HEK293 (cell line): ENCODE data around the gene MRTFA.
"Not testable (repeated sequence)": the region's sequence is repeated elsewhere in the genome, so short reads cannot be mapped to it uniquely, and the experiment has no call there.

Source experiments
- CTCF ChIA-PET: fragments of 350-600 bp; formaldehyde crosslinking; extraction: SDS; loops from one replicate; lab custom pipeline; 2021; ENCODE audit warnings: antibody characterized with exemption; lab: Yijun Ruan, JAX
- POLR2A ChIA-PET: fragments of 300-600 bp; formaldehyde crosslinking; extraction: SDS; loops from one replicate; lab custom pipeline; 2020; ENCODE audit warnings: antibody characterized with exemption, inconsistent platforms; lab: Yijun Ruan, JAX
- H3K27ac ChIP-seq: fragments of 200-500 bp; sonication (Bioruptor generic); 2 replicates; pipeline ENCODE4 v1.5.1; 2014; ENCODE audit warnings: low read depth, low read length, control low read depth, inconsistent platforms; ENCODE audit errors: extremely low read depth
- H3K36me3 ChIP-seq, 2 experiments: fragments of 200-500 bp in 1 of 2; sonication (Bioruptor generic) in 1 of 2; 1 replicate in 1 of 2; 2 replicates in 1 of 2; pipeline ENCODE4 v1.5.1; 2014 to 2017; ENCODE audit warnings: inconsistent platforms in 2 of 2, low read length in 2 of 2; ENCODE audit not compliant: control insufficient read depth in 2 of 2, insufficient read depth in 1 of 2
- H3K4me1 ChIP-seq: fragments of 200-500 bp; sonication (Bioruptor generic); 2 replicates; pipeline ENCODE4 v1.5.1; 2014; ENCODE audit warnings: mild to moderate bottlenecking, low read length, inconsistent platforms; ENCODE audit not compliant: control insufficient read depth, insufficient read depth
- H3K4me3 ChIP-seq: 2 replicates; pipeline ENCODE4 v1.5.1; 2011; ENCODE audit warnings: low read depth, mild to moderate bottlenecking, control low read depth, low read length, moderate library complexity
- H3K9me3 ChIP-seq: fragments of 200-500 bp; sonication (Bioruptor generic); 2 replicates; pipeline ENCODE4 v1.5.1; 2014; ENCODE audit warnings: low read depth, low read length, inconsistent platforms; ENCODE audit not compliant: control insufficient read depth, insufficient read depth
- EGR2 ChIP-seq: fragments of 450-650 bp; formaldehyde crosslinking; IDR thresholded peaks from 2 replicates; pipeline ENCODE4 v1.5.1; 2016; ENCODE audit warnings: low read depth, missing biosample characterization, missing genetic modification characterization
- PRDM10 ChIP-seq: fragments of 450-650 bp; formaldehyde crosslinking; IDR thresholded peaks from 2 replicates; pipeline ENCODE4 v1.5.1; 2016; ENCODE audit warnings: missing biosample characterization, missing genetic modification characterization
- ZBTB17 ChIP-seq: fragments of 450-650 bp; formaldehyde crosslinking; IDR thresholded peaks from 2 replicates; pipeline ENCODE4 v1.5.1; 2016; ENCODE audit warnings: missing biosample characterization, missing genetic modification characterization
- ZBTB20 ChIP-seq: fragments of 450-650 bp; formaldehyde crosslinking; IDR thresholded peaks from 2 replicates; pipeline ENCODE4 v1.5.1; 2016; ENCODE audit warnings: missing biosample characterization, missing genetic modification characterization
- ZFHX2 ChIP-seq: fragments of 450-650 bp; formaldehyde crosslinking; conservative IDR thresholded peaks from 2 replicates; pipeline ENCODE4 v1.5.1; 2016; ENCODE audit warnings: missing biosample characterization, missing genetic modification characterization
- ZNF311 ChIP-seq: fragments of 450-650 bp; formaldehyde crosslinking; IDR thresholded peaks from 2 replicates; pipeline ENCODE4 v1.5.1; 2017; ENCODE audit warnings: missing biosample characterization, missing genetic modification characterization, borderline replicate concordance
- ZNF341 ChIP-seq: fragments of 450-650 bp; formaldehyde crosslinking; IDR thresholded peaks from 2 replicates; pipeline ENCODE4; 2016; ENCODE audit warnings: low read depth, missing biosample characterization, missing genetic modification characterization
- ZNF48 ChIP-seq: fragments of 450-650 bp; formaldehyde crosslinking; IDR thresholded peaks from 2 replicates; pipeline ENCODE4 v1.5.1; 2016; ENCODE audit warnings: missing biosample characterization, missing genetic modification characterization
- ZNF549 ChIP-seq: fragments of 450-650 bp; IDR thresholded peaks from 2 replicates; pipeline ENCODE4 v1.5.1; 2018; ENCODE audit warnings: missing biosample characterization, missing genetic modification characterization, mild to moderate bottlenecking, inconsistent platforms, moderate library complexity
- ZNF585B ChIP-seq: fragments of 450-650 bp; formaldehyde crosslinking; IDR thresholded peaks from 2 replicates; pipeline ENCODE4 v1.5.1; 2016; ENCODE audit warnings: missing biosample characterization, missing genetic modification characterization
- ZNF623 ChIP-seq: fragments of 450-650 bp; formaldehyde crosslinking; IDR thresholded peaks from 2 replicates; pipeline ENCODE4 v1.5.1; 2016; ENCODE audit warnings: missing biosample characterization, missing genetic modification characterization
- ZNF677 ChIP-seq: fragments of 450-650 bp; IDR thresholded peaks from 2 replicates; pipeline ENCODE4 v1.5.0; 2018; ENCODE audit warnings: missing biosample characterization, mild to moderate bottlenecking, missing genetic modification characterization, moderate library complexity
- ZNF776 ChIP-seq: fragments of 450-650 bp; formaldehyde crosslinking; IDR thresholded peaks from 2 replicates; pipeline ENCODE4 v1.5.0; 2017; ENCODE audit warnings: missing biosample characterization, missing genetic modification characterization, borderline replicate concordance

MRTFA gene

GRCh38 chr22:40679249-40679963, 42.9 kb upstream of the MRTFA start, which contains the start of gene MCHR1:
Gene MCHR1 (plus strand): TSS chr22:40679484. CDS start chr22:40679653, 169 bp downstream.
- Histone ChIP-seq H3K4me3 (peak within 1 kb of the TSS; percentile 40), H3K36me3 (no peaks in the 10 kb centered on the region)
- TF ChIP-seq ZNF341 (tag by site-specific recombination), result peak; percentile 72
- no peak for TF ChIP-seq ZBTB17 (tag by site-specific recombination)
- TF ChIP-seq ZBTB20, result peak; percentile 46; the same call in 1 of the 2 replicates
- TF ChIP-seq ZNF48 (tag by site-specific recombination), result no peak
- TF ChIP-seq ZFHX2 (tag by site-specific recombination), result peak; percentile 38; the same call in 1 of the 2 replicates
- peak; percentile 75 for TF ChIP-seq EGR2 (tag by site-specific recombination)
- TF ChIP-seq, all 188 proteins: peak for 4
- ChIA-PET POLR2A (interaction anchor here (0.6 to 2.1 kb wide), 4 partner anchors 28 to 227 kb away, joined by 3 to 13 read pairs (median 4); partner anchors contain the start of genes MRTFA and ST13), CTCF (interaction anchor here (0.6 to 2.6 kb wide), 6 partner anchors 13 to 220 kb away, joined by 3 to 9 read pairs (median 4); no protein-coding TSS in a partner anchor)
- no peaks in the 10 kb centered on the region for H3K9me3 ChIP-seq
- no peak within 1 kb of the TSS for H3K27ac ChIP-seq
- no peaks in the 10 kb centered on the region; the same call in 1 of the 2 replicates for H3K4me1 ChIP-seq

- ChIA-PET POLR2A (interaction anchor here (0.9 to 2.1 kb wide), 2 partner anchors 28 to 178 kb away, joined by 3 to 13 read pairs; partner anchors contain the start of gene ST13), CTCF (interaction anchor here (0.5 to 2.6 kb wide), 3 partner anchors 82 to 833 kb away, joined by 3 to 9 read pairs (median 5); no protein-coding TSS in a partner anchor)
- Histone ChIP-seq H3K4me3 (no peak overlapping the region), H3K4me1 (no peaks in the 10 kb centered on the region; the same call in 1 of the 2 replicates), H3K36me3 (no peaks in the 10 kb centered on the region), H3K9me3 (no peaks in the 10 kb centered on the region), H3K27ac (no peak overlapping the region)
- no peak for TF ChIP-seq ZNF549 (tag by site-specific recombination)
- no peak for TF ChIP-seq ZNF311 (tag by site-specific recombination)
- no peak for TF ChIP-seq ZNF677 (tag by site-specific recombination)
Observed at GRCh38 chr22:40678493-40679248, 42.2 kb upstream of the MRTFA start.

GRCh38 chr22:40676644-40677043, 40.1 kb upstream of the MRTFA start:
- Histone ChIP-seq H3K4me3 (no peak overlapping the region), H3K4me1 (no peaks in the 10 kb centered on the region; the same call in 1 of the 2 replicates), H3K9me3 (no peaks in the 10 kb centered on the region), H3K36me3 (no peaks in the 10 kb centered on the region), H3K27ac (no peak overlapping the region)
- ChIA-PET POLR2A (no interaction called here), CTCF (interaction anchor here (1.1 to 1.4 kb wide), 2 partner anchors 25 to 33 kb away, joined by 3 to 5 read pairs; no protein-coding TSS in a partner anchor)
- TF ChIP-seq ZNF623 (tag by site-specific recombination) (peak; percentile 76), ZNF776 (no peak)

- H3K36me3 ChIP-seq, H3K4me1 ChIP-seq, H3K9me3 ChIP-seq, H3K4me3 ChIP-seq, H3K27ac ChIP-seq, POLR2A ChIA-PET: not testable (repeated sequence)
- peak; percentile 5; the same call in 1 of the 2 replicates for TF ChIP-seq ZNF585B (tag by site-specific recombination)
- peak; percentile 35 for TF ChIP-seq PRDM10
- CTCF ChIA-PET, result interaction anchor here (1.1 to 1.4 kb wide), 2 partner anchors 25 to 34 kb away, joined by 3 to 5 read pairs; no protein-coding TSS in a partner anchor
Observed at GRCh38 chr22:40676166-40676565, 39.6 kb upstream of the MRTFA start.
